Astrocyte of the spinal cord (primary cell): ENCODE data around the gene KLF6.
"Not testable (repeated sequence)": the region's sequence is repeated elsewhere in the genome, so short reads cannot be mapped to it uniquely, and the experiment has no call there.

Source experiments
- DNase-seq: peaks from one replicate; pipeline ENCODE4 v3.0.0; 2011; ENCODE audit warnings: low read depth, low spot score
- H3K4me3 ChIP-seq: 2 replicates; pipeline ENCODE4 v1.5.1; 2011; ENCODE audit warnings: low read depth, mild to moderate bottlenecking, low read length, moderate library complexity
- in situ Hi-C: cut with HindIII; loops from 2 replicates; pipeline ENCODE4 v1.10.0; 2017; ENCODE audit warnings: low sequenced_read_pairs
- TF ChIP-seq, protein P1 (sequence below): IDR thresholded peaks from 2 replicates; pipeline ENCODE4 v1.5.1; 2012; ENCODE audit warnings: low read depth, mild to moderate bottlenecking, low read length, inconsistent platforms

KLF6 gene

GRCh38 chr10:3738855-3739350, 46.1 kb downstream of the KLF6 start:
- TF ChIP-seq, protein P1, sequence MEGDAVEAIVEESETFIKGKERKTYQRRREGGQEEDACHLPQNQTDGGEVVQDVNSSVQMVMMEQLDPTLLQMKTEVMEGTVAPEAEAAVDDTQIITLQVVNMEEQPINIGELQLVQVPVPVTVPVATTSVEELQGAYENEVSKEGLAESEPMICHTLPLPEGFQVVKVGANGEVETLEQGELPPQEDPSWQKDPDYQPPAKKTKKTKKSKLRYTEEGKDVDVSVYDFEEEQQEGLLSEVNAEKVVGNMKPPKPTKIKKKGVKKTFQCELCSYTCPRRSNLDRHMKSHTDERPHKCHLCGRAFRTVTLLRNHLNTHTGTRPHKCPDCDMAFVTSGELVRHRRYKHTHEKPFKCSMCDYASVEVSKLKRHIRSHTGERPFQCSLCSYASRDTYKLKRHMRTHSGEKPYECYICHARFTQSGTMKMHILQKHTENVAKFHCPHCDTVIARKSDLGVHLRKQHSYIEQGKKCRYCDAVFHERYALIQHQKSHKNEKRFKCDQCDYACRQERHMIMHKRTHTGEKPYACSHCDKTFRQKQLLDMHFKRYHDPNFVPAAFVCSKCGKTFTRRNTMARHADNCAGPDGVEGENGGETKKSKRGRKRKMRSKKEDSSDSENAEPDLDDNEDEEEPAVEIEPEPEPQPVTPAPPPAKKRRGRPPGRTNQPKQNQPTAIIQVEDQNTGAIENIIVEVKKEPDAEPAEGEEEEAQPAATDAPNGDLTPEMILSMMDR: no peak
- no peak overlapping the region for H3K4me3 ChIP-seq
- in situ Hi-C loops: no loop called here
- no peak for DNase-seq

- in situ Hi-C loops: no loop called here
- TF ChIP-seq, protein P1: no peak
- H3K4me3 ChIP-seq: no peak overlapping the region
- no peak for DNase-seq
Measured at GRCh38 chr10:3737864-3738263, 47.1 kb downstream of the KLF6 start.

GRCh38 chr10:3735175-3735574, 49.8 kb downstream of the KLF6 start:
- H3K4me3 ChIP-seq: no peak overlapping the region
- TF ChIP-seq, protein P1: no peak
- in situ Hi-C loops: no loop called here
- DNase-seq: no peak

DNA sequence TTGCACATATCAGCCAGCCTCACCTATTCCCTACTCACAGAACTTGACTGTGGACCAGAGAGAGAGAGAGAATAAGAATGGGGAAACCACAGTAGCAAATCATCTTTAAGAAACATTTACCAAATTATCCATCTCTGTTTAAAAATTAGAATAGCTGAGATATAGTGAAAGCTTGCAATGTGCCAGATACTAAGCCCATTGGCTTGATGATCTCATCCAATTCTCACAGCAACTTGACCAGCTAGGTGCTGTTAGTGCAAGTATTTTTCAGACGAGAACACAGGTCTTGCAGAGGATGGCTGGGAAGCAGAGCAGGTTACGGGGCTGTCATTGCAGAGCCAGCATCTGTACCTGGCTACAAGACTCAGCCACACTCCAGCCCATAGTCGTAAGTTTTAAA, 50.9 kb downstream of the KLF6 start:
- TF ChIP-seq, protein P1: no peak

DNA sequence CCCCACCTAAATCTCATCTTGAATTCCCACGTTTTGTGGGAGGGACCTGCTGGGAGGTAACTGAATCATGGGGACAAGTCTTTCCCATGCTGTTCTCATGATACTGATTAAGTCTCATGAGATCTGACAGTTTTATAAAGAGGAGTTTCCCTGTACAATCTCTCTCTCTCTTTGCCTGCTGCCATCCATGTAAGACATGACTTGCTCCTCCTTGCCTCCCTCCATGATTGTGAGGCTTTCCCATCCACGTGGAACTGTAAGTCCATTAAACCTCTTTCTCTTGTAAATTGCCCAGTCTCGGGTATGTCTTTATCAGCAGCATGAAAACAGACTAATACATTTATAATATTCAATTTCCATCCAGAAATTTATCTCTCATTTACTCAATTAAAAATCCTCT, 52.8 kb downstream of the KLF6 start:
- DNase-seq, in situ Hi-C loops, H3K4me3 ChIP-seq: not testable (repeated sequence)

More for the DNA sequence above, 50.9 kb downstream of the KLF6 start:
- no peak for DNase-seq
- H3K4me3 ChIP-seq: no peak overlapping the region
- in situ Hi-C loops: no loop called here

GRCh38 chr10:3729397-3729976, 55.5 kb downstream of the KLF6 start:
- no peak overlapping the region for H3K4me3 ChIP-seq
- TF ChIP-seq, protein P1: no peak
- in situ Hi-C loops: no loop called here
- peak; percentile 55 for DNase-seq

GRCh38 chr10:3728563-3728962, 56.4 kb downstream of the KLF6 start:
- H3K4me3 ChIP-seq: no peak overlapping the region
- TF ChIP-seq, protein P1: no peak
- DNase-seq: no peak
- in situ Hi-C loops: no loop called here
